Measurements from ENCODE around the gene PRELID3B. TPM values are rescaled to one million over a fixed set of nuclear protein-coding genes. Genes with fewer than 3 reads are reported as not detected.

PRELID3B gene
- total RNA-seq, 1 donor from 2014 or later = 45.2 TPM

- H3K36me3 Mint-ChIP-seq = peaks cover 26% of the 10 kb centered on the region
- no peaks in the 10 kb centered on the region for H3K9me3 Mint-ChIP-seq
These were observed 7.2 kb downstream of the PRELID3B start for GRCh38 chr20:59035381-59035780.

GRCh38 chr20:59033616-59034165, 8.9 kb downstream of the PRELID3B start:
- Mint-ChIP-seq H3K36me3 (peaks cover 33% of the 10 kb centered on the region), H3K4me1 (peaks cover 32% of the 10 kb centered on the region), H3K27me3 (ENCODE audit: low read depth) (no peaks in the 10 kb centered on the region), H3K27ac (no peak overlapping the region), H3K9me3 (no peaks in the 10 kb centered on the region), H3K4me3 (no peak overlapping the region)
- no peak for DNase-seq (ENCODE audit: low spot score in 2 of 2, unreplicated experiment in 2 of 2)
- no peak for TF ChIP-seq CTCF (IDR thresholded peaks at IDR 0.05; ENCODE audit: unreplicated experiment)

More at GRCh38 chr20:59035381-59035780, 7.2 kb downstream of the PRELID3B start:
- DNase-seq (ENCODE audit: low spot score in 2 of 2, unreplicated experiment in 2 of 2) = no peak
- no peak overlapping the region for H3K27ac Mint-ChIP-seq
- H3K4me3 Mint-ChIP-seq = no peak overlapping the region
- peaks cover 25% of the 10 kb centered on the region for H3K4me1 Mint-ChIP-seq
- no peak for TF ChIP-seq CTCF (IDR thresholded peaks at IDR 0.05; ENCODE audit: unreplicated experiment)
- H3K27me3 Mint-ChIP-seq (ENCODE audit: low read depth) = no peaks in the 10 kb centered on the region

- no peak for DNase-seq (ENCODE audit: low spot score in 2 of 2, unreplicated experiment in 2 of 2)
- H3K4me3 Mint-ChIP-seq = peak overlapping the region; percentile 96
- no peaks in the 10 kb centered on the region for H3K27me3 Mint-ChIP-seq (ENCODE audit: low read depth)
- peaks cover 36% of the 10 kb centered on the region for H3K36me3 Mint-ChIP-seq
- peak overlapping the region; percentile 93 for H3K27ac Mint-ChIP-seq
- H3K4me1 Mint-ChIP-seq = peaks cover 35% of the 10 kb centered on the region
- H3K9me3 Mint-ChIP-seq = no peaks in the 10 kb centered on the region
- no peak for TF ChIP-seq CTCF (IDR thresholded peaks at IDR 0.05; ENCODE audit: unreplicated experiment)
These were observed 9.5 kb downstream of the PRELID3B start for GRCh38 chr20:59033093-59033492.

GRCh38 chr20:59032713-59033059, 9.9 kb downstream of the PRELID3B start:
- H3K36me3 Mint-ChIP-seq = peaks cover 34% of the 10 kb centered on the region
- no peak for DNase-seq (ENCODE audit: low spot score in 2 of 2, unreplicated experiment in 2 of 2)
- peak overlapping the region; percentile 96 for H3K4me3 Mint-ChIP-seq
- H3K27ac Mint-ChIP-seq = peak overlapping the region; percentile 93
- H3K27me3 Mint-ChIP-seq (ENCODE audit: low read depth) = no peaks in the 10 kb centered on the region
- peak; percentile 14 for TF ChIP-seq CTCF (IDR thresholded peaks at IDR 0.05; ENCODE audit: unreplicated experiment)
- peaks cover 35% of the 10 kb centered on the region for H3K4me1 Mint-ChIP-seq
- H3K9me3 Mint-ChIP-seq = no peaks in the 10 kb centered on the region

GRCh38 chr20:59032023-59032712, 10.4 kb downstream of the PRELID3B start, which contains the start of gene ATP5F1E:
Gene ATP5F1E (minus strand): TSS chr20:59032335. CDS start chr20:59032251, 84 bp downstream.
- Mint-ChIP-seq H3K36me3 (peaks cover 34% of the 10 kb centered on the region), H3K4me3 (peak within 1 kb of the TSS; percentile 96), H3K27ac (peak within 1 kb of the TSS; percentile 96), H3K4me1 (peaks cover 35% of the 10 kb centered on the region), H3K27me3 (ENCODE audit: low read depth) (no peaks in the 10 kb centered on the region), H3K9me3 (no peaks in the 10 kb centered on the region)
- DNase-seq (ENCODE audit: low spot score in 2 of 2, unreplicated experiment in 2 of 2) = peak; percentile 96 to 97
- TF ChIP-seq CTCF (IDR thresholded peaks at IDR 0.05; ENCODE audit: unreplicated experiment) = no peak
